H9 (cell line): ENCODE measurements around the gene NME4. TPM values are rescaled to one million over a fixed set of nuclear protein-coding genes. Genes with fewer than 3 reads are reported as not detected.
"Not testable (repeated sequence)": the region's sequence is repeated elsewhere in the genome, so short reads cannot be mapped to it uniquely, and the experiment has no call there.

Source experiments
- DNase-seq: peaks from one replicate; pipeline ENCODE4 v3.0.0-alpha.2; 2017
- H2AFZ ChIP-seq: one replicate; pipeline ENCODE4 v1.6.1; 2013; ENCODE audit warnings: mild to moderate bottlenecking, low read length, control low read depth, moderate library complexity
- H2AK5ac ChIP-seq: 2 replicates; pipeline ENCODE4 v1.6.1; 2013; ENCODE audit warnings: low read length, control low read depth, mixed read lengths; ENCODE audit not compliant: insufficient read length
- H2BK120ac ChIP-seq: one replicate; pipeline ENCODE4 v1.6.1; 2013; ENCODE audit warnings: low read depth, mild to moderate bottlenecking, low read length, control low read depth, inconsistent platforms; ENCODE audit not compliant: poor library complexity, severe bottlenecking
- H2BK12ac ChIP-seq: 2 replicates; pipeline ENCODE4 v1.6.1; 2013; ENCODE audit warnings: low read length, control low read depth, mixed read lengths, low read depth; ENCODE audit not compliant: insufficient read length
- H2BK15ac ChIP-seq: 2 replicates; pipeline ENCODE4 v1.6.1; 2013; ENCODE audit warnings: low read depth, low read length, control low read depth
- H2BK20ac ChIP-seq: one replicate; pipeline ENCODE4 v1.6.1; 2013; ENCODE audit warnings: low read depth, mild to moderate bottlenecking, low read length, control low read depth, inconsistent platforms; ENCODE audit not compliant: poor library complexity, severe bottlenecking
- H2BK5ac ChIP-seq: 2 replicates; pipeline ENCODE4 v1.6.1; 2013; ENCODE audit warnings: low read length, control low read depth, mixed read lengths; ENCODE audit not compliant: insufficient read length
- H3K14ac ChIP-seq: 2 replicates; pipeline ENCODE4 v1.6.1; 2013; ENCODE audit warnings: low read length, control low read depth; ENCODE audit not compliant: insufficient read depth
- H3K18ac ChIP-seq: 2 replicates; pipeline ENCODE4 v1.6.1; 2013; ENCODE audit warnings: low read depth, mild to moderate bottlenecking, mixed read lengths, low read length, control low read depth; ENCODE audit not compliant: insufficient read length
- H3K23ac ChIP-seq: 2 replicates; pipeline ENCODE4 v1.6.1; 2013; ENCODE audit warnings: low read length, control low read depth, mixed read lengths, low read depth; ENCODE audit not compliant: insufficient read length
- H3K23me2 ChIP-seq: 2 replicates; pipeline ENCODE4 v1.6.1; 2013; ENCODE audit warnings: low read depth, mild to moderate bottlenecking, mixed read lengths, low read length, control low read depth; ENCODE audit not compliant: insufficient read length, poor library complexity, severe bottlenecking
- H3K27ac ChIP-seq: 2 replicates; pipeline ENCODE4 v1.5.1; 2013; ENCODE audit warnings: low read length, control low read depth, mixed read lengths, low read depth; ENCODE audit not compliant: insufficient read length
- H3K27me3 ChIP-seq: 2 replicates; pipeline ENCODE4 v1.6.1; 2013; ENCODE audit warnings: low read length, control low read depth, inconsistent platforms; ENCODE audit not compliant: insufficient read depth
- H3K4ac ChIP-seq: 2 replicates; pipeline ENCODE4 v1.6.1; 2013; ENCODE audit warnings: low read depth, mild to moderate bottlenecking, control low read depth, inconsistent platforms, low read length, moderate library complexity
- H3K4me1 ChIP-seq: 2 replicates; pipeline ENCODE4 v1.6.1; 2013; ENCODE audit warnings: low read length, control low read depth, inconsistent platforms; ENCODE audit not compliant: insufficient read depth
- H3K4me2 ChIP-seq: 2 replicates; pipeline ENCODE4 v1.6.1; 2013; ENCODE audit warnings: low read length, control low read depth, mixed read lengths; ENCODE audit not compliant: insufficient read length, insufficient read depth
- H3K56ac ChIP-seq: 2 replicates; pipeline ENCODE4 v1.6.1; 2013; ENCODE audit warnings: low read depth, mild to moderate bottlenecking, mixed read lengths, low read length, control low read depth; ENCODE audit not compliant: insufficient read length
- H3K79me1 ChIP-seq: 2 replicates; pipeline ENCODE4 v1.6.1; 2013; ENCODE audit warnings: low read depth, mild to moderate bottlenecking, moderate library complexity, low read length, control low read depth, inconsistent platforms; ENCODE audit not compliant: insufficient read depth, poor library complexity, severe bottlenecking
- H3K79me2 ChIP-seq: 2 replicates; pipeline ENCODE4 v1.6.1; 2013; ENCODE audit warnings: low read length, control low read depth, inconsistent platforms; ENCODE audit not compliant: insufficient read depth
- H3K9ac ChIP-seq: 2 replicates; pipeline ENCODE4 v1.6.1; 2013; ENCODE audit warnings: low read length, control low read depth, mixed read lengths; ENCODE audit not compliant: insufficient read length; ENCODE audit errors: extremely low read depth
- H3K9me3 ChIP-seq: one replicate; pipeline ENCODE4 v1.6.1; 2013; ENCODE audit warnings: low read depth, low read length, inconsistent platforms; ENCODE audit not compliant: control insufficient read depth
- H3T11ph ChIP-seq: one replicate; pipeline ENCODE4 v1.6.1; 2013; ENCODE audit warnings: mild to moderate bottlenecking, low read length, control low read depth, inconsistent platforms
- H4K20me1 ChIP-seq: one replicate; pipeline ENCODE4 v1.6.1; 2013; ENCODE audit not compliant: control insufficient read depth, insufficient read length, insufficient read depth
- H4K5ac ChIP-seq: 2 replicates; pipeline ENCODE4 v1.6.1; 2013; ENCODE audit warnings: low read depth, mild to moderate bottlenecking, mixed read lengths, low read length, control low read depth; ENCODE audit not compliant: insufficient read length
- H4K8ac ChIP-seq: replicated peaks from 2 replicates; pipeline ENCODE4 v1.6.1; 2013; ENCODE audit warnings: low read length, control low read depth, mixed read lengths, low read depth; ENCODE audit not compliant: insufficient read length
- H4K91ac ChIP-seq: 2 replicates; pipeline ENCODE4 v1.6.1; 2013; ENCODE audit warnings: low read depth, mild to moderate bottlenecking, moderate library complexity, mixed read lengths, low read length, control low read depth; ENCODE audit not compliant: insufficient read length
- H3K27ac Mint-ChIP-seq, 3 experiments: 2 replicates in 2 of 3; 3 replicates in 1 of 3; pipeline ENCODE4 v1.8.0; 2020 to 2021; ENCODE audit warnings: mixed read lengths in 3 of 3, mild to moderate bottlenecking in 1 of 3, moderate library complexity in 1 of 3
- H3K27me3 Mint-ChIP-seq: 2 replicates; pipeline ENCODE4 v1.8.0; 2021; ENCODE audit warnings: low read depth, mild to moderate bottlenecking, moderate library complexity, mixed read lengths
- H3K36me3 Mint-ChIP-seq, 3 experiments: 2 replicates in 2 of 3; 3 replicates in 1 of 3; pipeline ENCODE4 v1.8.0; 2020 to 2021; ENCODE audit warnings: low read depth in 3 of 3, mixed read lengths in 3 of 3; ENCODE audit not compliant: insufficient read depth in 1 of 3
- H3K4me1 Mint-ChIP-seq, 2 experiments: 2 replicates each; pipeline ENCODE4 v1.8.0; 2020; ENCODE audit warnings: mixed read lengths in 2 of 2
- H3K4me3 Mint-ChIP-seq, 2 experiments: 2 replicates in 1 of 2; 3 replicates in 1 of 2; pipeline ENCODE4 v1.8.0; 2020 to 2021; ENCODE audit warnings: mild to moderate bottlenecking in 2 of 2, mixed read lengths in 2 of 2, moderate library complexity in 1 of 2
- H3K9me3 Mint-ChIP-seq, 2 experiments: 2 replicates in 1 of 2; 3 replicates in 1 of 2; pipeline ENCODE4 v1.8.0; 2020; ENCODE audit warnings: mild to moderate bottlenecking in 2 of 2, mixed read lengths in 2 of 2, moderate library complexity in 1 of 2
- WGBS: extraction: QIAGEN DNeasy Blood & Tissue Kit; methylation state at CpG from one replicate; pipeline ENCODE4 v1.1.7; 2013; ENCODE audit warnings: missing lambda C conversion rate, low lambda C conversion rate, mixed read lengths; ENCODE audit not compliant: insufficient read length; ENCODE audit errors: extremely low coverage; 5-methylcytosine and 5-hydroxymethylcytosine counted together
- total RNA-seq: library from RNA; stranded (reverse); gene quantifications from 2 replicates; pipeline ENCODE4 v1.2.1, GENCODE V29; 2021
- TF ChIP-seq, protein P1 (sequence below): fragments of 200-600 bp; sonication (generic); conservative IDR thresholded peaks from 3 replicates; pipeline ENCODE4 v1.8.0; 2021; ENCODE audit warnings: antibody characterized with exemption, mild to moderate bottlenecking

NME4 gene
- total RNA-seq, 1 experiment from 2014 or later, result 320 TPM

GRCh38 chr16:377419-377951 is 19.5 kb upstream of the NME4 start:
- Mint-ChIP-seq H3K27me3 (peaks cover 1% of the 10 kb centered on the region; the same call in 1 of the 2 replicates), H3K36me3 (peaks cover 5 to 39% (median 15%) of the 10 kb centered on the region in 3 experiments), H3K4me1 (peaks cover 7 to 23% of the 10 kb centered on the region in 2 experiments), H3K9me3 (no peaks in the 10 kb centered on the region), H3K27ac (no peak overlapping the region), H3K4me3 (no peak overlapping the region)
- no peak overlapping the region for H3K9ac ChIP-seq
- no peak overlapping the region for H2BK120ac ChIP-seq
- H3K9me3 ChIP-seq, result no peaks in the 10 kb centered on the region
- no peak overlapping the region for H4K91ac ChIP-seq
- no peak overlapping the region for H2BK15ac ChIP-seq
- H4K5ac ChIP-seq, result no peak overlapping the region
- no peak overlapping the region for H2AFZ ChIP-seq
- no peak overlapping the region for H2AK5ac ChIP-seq
- no peak overlapping the region for H2BK12ac ChIP-seq
- H3K56ac ChIP-seq, result no peak overlapping the region
- no peaks in the 10 kb centered on the region for H3K27me3 ChIP-seq
- DNase-seq, result no peak
- H3K4me2 ChIP-seq, result no peak overlapping the region
- no peak overlapping the region for H3K4ac ChIP-seq
- H4K20me1 ChIP-seq, result no peaks in the 10 kb centered on the region
- H3T11ph ChIP-seq, result no peak overlapping the region
- H2BK20ac ChIP-seq, result no peak overlapping the region
- no peak overlapping the region for H3K14ac ChIP-seq
- H2BK5ac ChIP-seq, result no peak overlapping the region
- H3K23ac ChIP-seq, result no peak overlapping the region
- no peak overlapping the region for H4K8ac ChIP-seq
- peaks cover 6% of the 10 kb centered on the region for H3K23me2 ChIP-seq
- H3K79me2 ChIP-seq, result no peaks in the 10 kb centered on the region; the same call in 1 of the 2 replicates
- H3K79me1 ChIP-seq, result no peaks in the 10 kb centered on the region
- H3K4me1 ChIP-seq, result no peaks in the 10 kb centered on the region
- H3K27ac ChIP-seq, result no peak overlapping the region
- WGBS, result no CpG with 5 or more reads among the region's 42 CpGs
- TF ChIP-seq, protein P1, sequence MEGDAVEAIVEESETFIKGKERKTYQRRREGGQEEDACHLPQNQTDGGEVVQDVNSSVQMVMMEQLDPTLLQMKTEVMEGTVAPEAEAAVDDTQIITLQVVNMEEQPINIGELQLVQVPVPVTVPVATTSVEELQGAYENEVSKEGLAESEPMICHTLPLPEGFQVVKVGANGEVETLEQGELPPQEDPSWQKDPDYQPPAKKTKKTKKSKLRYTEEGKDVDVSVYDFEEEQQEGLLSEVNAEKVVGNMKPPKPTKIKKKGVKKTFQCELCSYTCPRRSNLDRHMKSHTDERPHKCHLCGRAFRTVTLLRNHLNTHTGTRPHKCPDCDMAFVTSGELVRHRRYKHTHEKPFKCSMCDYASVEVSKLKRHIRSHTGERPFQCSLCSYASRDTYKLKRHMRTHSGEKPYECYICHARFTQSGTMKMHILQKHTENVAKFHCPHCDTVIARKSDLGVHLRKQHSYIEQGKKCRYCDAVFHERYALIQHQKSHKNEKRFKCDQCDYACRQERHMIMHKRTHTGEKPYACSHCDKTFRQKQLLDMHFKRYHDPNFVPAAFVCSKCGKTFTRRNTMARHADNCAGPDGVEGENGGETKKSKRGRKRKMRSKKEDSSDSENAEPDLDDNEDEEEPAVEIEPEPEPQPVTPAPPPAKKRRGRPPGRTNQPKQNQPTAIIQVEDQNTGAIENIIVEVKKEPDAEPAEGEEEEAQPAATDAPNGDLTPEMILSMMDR, result no peak
- H3K18ac ChIP-seq, result no peak overlapping the region

GRCh38 chr16:378113-378820 is 18.7 kb upstream of the NME4 start:
- H3K79me1 ChIP-seq, H2BK5ac ChIP-seq, H3K4me1 ChIP-seq, DNase-seq, H3K14ac ChIP-seq, H3K27ac Mint-ChIP-seq, H4K8ac ChIP-seq, H3K79me2 ChIP-seq, H4K20me1 ChIP-seq, H3K27me3 ChIP-seq, H3K9me3 ChIP-seq, H3K56ac ChIP-seq, H2BK15ac ChIP-seq, H3K9ac ChIP-seq, H3K4ac ChIP-seq, H2BK120ac ChIP-seq, H2AFZ ChIP-seq, H3K4me2 ChIP-seq, H4K5ac ChIP-seq, H3K27ac ChIP-seq, H3K4me3 Mint-ChIP-seq, H3K27me3 Mint-ChIP-seq, H3K23me2 ChIP-seq, H3T11ph ChIP-seq, H3K18ac ChIP-seq, H2BK20ac ChIP-seq, H4K91ac ChIP-seq, H3K23ac ChIP-seq, H2AK5ac ChIP-seq, H3K9me3 Mint-ChIP-seq, H2BK12ac ChIP-seq: not testable (repeated sequence)
- Mint-ChIP-seq H3K4me1 (peaks cover 9 to 30% of the 10 kb centered on the region in 2 experiments), H3K36me3 (peaks cover 4 to 34% (median 15%) of the 10 kb centered on the region in 3 experiments)
- WGBS, result no CpG with 5 or more reads among the region's 36 CpGs
